H1 (cell line): ENCODE measurements around the gene ZCCHC3. TPM values are rescaled to one million over a fixed set of nuclear protein-coding genes. Genes with fewer than 3 reads are reported as not detected.

Experiments
- EP300 ChIP-seq, 2 experiments: IDR thresholded peaks; 1 replicate in 1 of 2; 2 replicates in 1 of 2; pipeline ENCODE4 v1.6.1; 2011 to 2012; ENCODE audit warnings: low read depth in 2 of 2, low read length in 2 of 2, mild to moderate bottlenecking in 2 of 2, borderline replicate concordance in 1 of 2, inconsistent platforms in 1 of 2, moderate library complexity in 1 of 2
- SRF ChIP-seq: IDR thresholded peaks from 2 replicates; pipeline ENCODE4 v1.6.1; 2011; ENCODE audit warnings: mild to moderate bottlenecking, low read depth, low read length, moderate library complexity
- polyA plus RNA-seq, 7 experiments: library from polyadenylated mRNA; depleted of rRNA in 3 of 7; stranded (reverse) in 5 of 7; unstranded in 2 of 7; fragments of >200 nt in 5 of 7; fragments of 200-250 nt in 2 of 7; gene quantifications; 1 replicate in 5 of 7; 2 replicates in 1 of 7; 4 replicates in 1 of 7; pipeline versions ENCODE4 v1.2.1 to v1.2.3, GENCODE V29; 2011 to 2013; ENCODE audit warnings: missing spikeins in 2 of 7, mixed read lengths in 2 of 7
- total RNA-seq: library from RNA; stranded (reverse); fragmentation: NEBNext Ultra II Directional; extraction: Animal tissue kit (Norgen Biotek cat#: 25700); gene quantifications from 2 replicates; pipeline ENCODE4 v1.2.1, GENCODE V29; 2021
- TF ChIP-seq, protein P1 (sequence below): IDR thresholded peaks from 2 replicates; pipeline ENCODE4 v1.6.1; 2011; ENCODE audit warnings: low read length, improper control_type of control experiment

ZCCHC3 gene
- total and polyA plus RNA-seq, 2 of the 8 experiments (the other 6 are each of a cell fraction or from before 2014, with no cell fraction given) = 33.7 to 52.4 TPM

DNA sequence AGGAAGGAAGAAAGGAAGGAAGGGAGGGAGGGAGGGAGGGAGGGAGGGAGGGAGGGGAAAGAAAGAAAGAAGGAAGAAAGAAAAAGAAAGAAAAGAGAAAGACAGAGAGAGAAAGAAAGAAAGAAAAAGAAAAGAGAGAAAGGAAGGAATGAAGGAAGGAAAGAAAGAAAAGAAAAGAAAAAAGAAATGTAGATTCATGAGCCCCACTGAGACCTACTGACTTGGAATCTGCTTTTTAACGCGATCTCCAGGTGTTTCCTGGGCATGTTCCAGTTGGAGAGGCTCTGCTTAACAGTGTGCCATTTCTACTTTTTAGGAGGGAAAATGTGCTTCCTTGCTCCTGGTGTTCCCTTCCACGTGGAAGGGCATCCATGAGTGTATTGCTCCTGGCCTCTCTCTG, 23.5 kb upstream of the ZCCHC3 start (continued):
- TF ChIP-seq, protein P1, sequence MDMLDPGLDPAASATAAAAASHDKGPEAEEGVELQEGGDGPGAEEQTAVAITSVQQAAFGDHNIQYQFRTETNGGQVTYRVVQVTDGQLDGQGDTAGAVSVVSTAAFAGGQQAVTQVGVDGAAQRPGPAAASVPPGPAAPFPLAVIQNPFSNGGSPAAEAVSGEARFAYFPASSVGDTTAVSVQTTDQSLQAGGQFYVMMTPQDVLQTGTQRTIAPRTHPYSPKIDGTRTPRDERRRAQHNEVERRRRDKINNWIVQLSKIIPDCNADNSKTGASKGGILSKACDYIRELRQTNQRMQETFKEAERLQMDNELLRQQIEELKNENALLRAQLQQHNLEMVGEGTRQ = no peak
- TF ChIP-seq SRF = no peak
- no peak for TF ChIP-seq EP300 (IDR thresholded peaks at IDR 0.05; ENCODE audit: borderline replicate concordance in 1 of 2, low read depth in 2 of 2, low read length in 2 of 2)
